SU-DHL-6 (cell line): ENCODE measurements around the gene GRN.
A peak's percentile ranks its signal among the peaks of the same experiment; 100 is the strongest.

Source experiments
- H2AFZ ChIP-seq: fragments of 200-600 bp; sonication (generic); 2 replicates; pipeline ENCODE4 v1.6.1; 2014; ENCODE audit warnings: low read depth, mild to moderate bottlenecking, moderate library complexity, mixed read lengths, antibody characterized with exemption, low read length; ENCODE audit not compliant: severe bottlenecking
- H3F3A ChIP-seq: fragments of 200-600 bp; shearing (Covaris generic); 2 replicates; pipeline ENCODE4 v1.6.0; 2016; ENCODE audit warnings: antibody characterized with exemption, mild to moderate bottlenecking; ENCODE audit not compliant: insufficient read depth
- H3K27ac ChIP-seq: fragments of 200-600 bp; sonication (generic); 2 replicates; pipeline ENCODE4 v1.5.1; 2016; ENCODE audit warnings: low read depth, mild to moderate bottlenecking, low read length, moderate library complexity, mixed read lengths
- H3K27me3 ChIP-seq: fragments of 200-600 bp; sonication (generic), shearing (Covaris generic); 2 replicates; pipeline ENCODE4 v1.6.0; 2014; ENCODE audit warnings: mild to moderate bottlenecking, low read length
- H3K36me3 ChIP-seq: fragments of 200-600 bp; sonication (generic); 2 replicates; pipeline ENCODE4 v1.6.1; 2014; ENCODE audit warnings: mild to moderate bottlenecking, low read length, mixed read lengths
- H3K4me2 ChIP-seq: fragments of 300-600, 200-600 bp; shearing (Covaris generic), sonication (generic); 2 replicates; pipeline ENCODE4 v1.6.0; 2014; ENCODE audit warnings: low read length, low read depth, mild to moderate bottlenecking; ENCODE audit not compliant: poor library complexity, severe bottlenecking
- H3K4me3 ChIP-seq: fragments of 200-600 bp; sonication (generic); 2 replicates; pipeline ENCODE4 v1.5.1; 2014; ENCODE audit warnings: antibody characterized with exemption, low read length, mild to moderate bottlenecking, mixed read lengths; ENCODE audit not compliant: insufficient read depth, poor library complexity, severe bottlenecking
- H3K79me2 ChIP-seq: fragments of 200-600 bp; sonication (generic); 2 replicates; pipeline ENCODE4 v1.6.1; 2014; ENCODE audit warnings: mild to moderate bottlenecking, low read length, moderate library complexity; ENCODE audit not compliant: insufficient read depth
- H3K9ac ChIP-seq: fragments of 200-600 bp; sonication (generic); 2 replicates; pipeline ENCODE4 v1.7.0; 2014; ENCODE audit warnings: mild to moderate bottlenecking, low read length
- H3K9me2 ChIP-seq: fragments of 200-600 bp; sonication (generic); replicated peaks from 2 replicates; pipeline ENCODE4 v1.6.1; 2014; ENCODE audit warnings: low read length; ENCODE audit not compliant: insufficient read depth
- H3K9me3 ChIP-seq: fragments of 200-600 bp; sonication (generic); 2 replicates; pipeline ENCODE4 v1.6.1; 2014; ENCODE audit warnings: low read length, mixed read lengths; ENCODE audit not compliant: insufficient read depth
- H4K20me1 ChIP-seq: fragments of 200-600 bp; sonication (generic); 2 replicates; pipeline ENCODE4 v1.6.1; 2014; ENCODE audit warnings: low read depth, mild to moderate bottlenecking, antibody characterized with exemption, low read length, moderate library complexity, mixed read lengths
- EZH2phosphoT487 ChIP-seq: fragments of 200-600 bp; sonication (generic), shearing (Covaris generic); conservative IDR thresholded peaks from 2 replicates; pipeline ENCODE4 v1.6.1; 2018; ENCODE audit warnings: mild to moderate bottlenecking, antibody characterized with exemption, low read length, moderate library complexity, mixed read lengths
- TF ChIP-seq, protein P1 (sequence below): fragments of 200-600 bp; sonication (generic); IDR thresholded peaks from one replicate; pipeline ENCODE4 v1.5.1; 2017; ENCODE audit warnings: antibody characterized with exemption, mild to moderate bottlenecking, low read length, moderate library complexity; ENCODE audit not compliant: insufficient read depth, poor library complexity, severe bottlenecking

The GRN gene

DNA sequence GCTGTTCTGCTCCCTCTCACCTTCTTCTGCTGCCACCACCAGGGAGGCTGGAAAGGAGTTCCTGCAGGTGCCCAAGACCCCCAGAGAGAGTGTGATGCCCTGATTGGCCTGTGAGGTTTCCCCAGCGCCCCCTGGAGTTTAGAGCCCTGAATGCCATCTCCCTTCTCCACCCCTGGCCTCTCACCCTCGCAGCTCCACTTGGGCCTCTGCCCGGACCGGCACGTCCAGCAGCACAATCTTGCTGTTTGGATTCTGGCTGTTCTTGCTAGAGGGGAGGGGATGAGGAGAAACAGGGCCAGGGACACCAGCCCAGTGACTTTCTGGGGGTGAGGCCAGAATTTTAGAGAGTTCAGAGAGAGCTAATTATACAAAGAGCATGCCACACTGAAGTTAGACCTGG is 31.0 kb downstream of the GRN start:
- Histone ChIP-seq H3K9ac (no peak overlapping the region), H3K27ac (no peak overlapping the region), H3K4me2 (no peak overlapping the region), H3K9me2 (no peaks in the 10 kb centered on the region), H3K36me3 (no peaks in the 10 kb centered on the region), H2AFZ (no peak overlapping the region), H4K20me1 (no peaks in the 10 kb centered on the region), H3K27me3 (no peaks in the 10 kb centered on the region), H3F3A (no peaks in the 10 kb centered on the region), H3K79me2 (no peaks in the 10 kb centered on the region), H3K4me3 (no peak overlapping the region), H3K9me3 (no peaks in the 10 kb centered on the region)
- no peak for TF ChIP-seq EZH2phosphoT487
- TF ChIP-seq, protein P1, sequence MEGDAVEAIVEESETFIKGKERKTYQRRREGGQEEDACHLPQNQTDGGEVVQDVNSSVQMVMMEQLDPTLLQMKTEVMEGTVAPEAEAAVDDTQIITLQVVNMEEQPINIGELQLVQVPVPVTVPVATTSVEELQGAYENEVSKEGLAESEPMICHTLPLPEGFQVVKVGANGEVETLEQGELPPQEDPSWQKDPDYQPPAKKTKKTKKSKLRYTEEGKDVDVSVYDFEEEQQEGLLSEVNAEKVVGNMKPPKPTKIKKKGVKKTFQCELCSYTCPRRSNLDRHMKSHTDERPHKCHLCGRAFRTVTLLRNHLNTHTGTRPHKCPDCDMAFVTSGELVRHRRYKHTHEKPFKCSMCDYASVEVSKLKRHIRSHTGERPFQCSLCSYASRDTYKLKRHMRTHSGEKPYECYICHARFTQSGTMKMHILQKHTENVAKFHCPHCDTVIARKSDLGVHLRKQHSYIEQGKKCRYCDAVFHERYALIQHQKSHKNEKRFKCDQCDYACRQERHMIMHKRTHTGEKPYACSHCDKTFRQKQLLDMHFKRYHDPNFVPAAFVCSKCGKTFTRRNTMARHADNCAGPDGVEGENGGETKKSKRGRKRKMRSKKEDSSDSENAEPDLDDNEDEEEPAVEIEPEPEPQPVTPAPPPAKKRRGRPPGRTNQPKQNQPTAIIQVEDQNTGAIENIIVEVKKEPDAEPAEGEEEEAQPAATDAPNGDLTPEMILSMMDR, result peak; percentile 34

DNA sequence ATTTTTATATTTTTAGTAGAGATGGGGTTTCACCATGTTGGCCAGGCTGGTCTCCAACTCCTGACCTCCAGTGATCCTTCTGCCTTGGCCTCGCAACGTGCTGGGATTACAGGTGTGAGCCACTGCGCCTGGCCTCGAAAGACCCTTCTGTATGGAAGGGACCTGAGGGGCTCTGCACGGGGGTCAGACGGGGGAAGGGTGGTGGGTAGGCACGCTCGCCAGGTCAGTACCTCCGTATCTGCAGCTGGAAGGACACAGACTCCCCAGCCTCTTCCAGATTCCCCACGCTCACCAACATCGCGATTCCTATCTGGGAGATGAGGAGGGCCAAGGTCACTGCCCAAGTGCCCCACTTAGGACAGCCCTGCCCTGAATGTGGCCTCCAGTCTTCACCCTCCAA is 31.7 kb downstream of the GRN start:
- Histone ChIP-seq H3K4me3 (no peak overlapping the region), H3K27ac (no peak overlapping the region), H3F3A (no peaks in the 10 kb centered on the region), H2AFZ (no peak overlapping the region), H3K9ac (no peak overlapping the region), H3K79me2 (no peaks in the 10 kb centered on the region), H3K27me3 (no peaks in the 10 kb centered on the region), H3K9me2 (no peaks in the 10 kb centered on the region), H4K20me1 (no peaks in the 10 kb centered on the region), H3K9me3 (no peaks in the 10 kb centered on the region), H3K4me2 (no peak overlapping the region), H3K36me3 (no peaks in the 10 kb centered on the region)
- TF ChIP-seq EZH2phosphoT487, result no peak
- TF ChIP-seq, protein P1, result no peak

DNA sequence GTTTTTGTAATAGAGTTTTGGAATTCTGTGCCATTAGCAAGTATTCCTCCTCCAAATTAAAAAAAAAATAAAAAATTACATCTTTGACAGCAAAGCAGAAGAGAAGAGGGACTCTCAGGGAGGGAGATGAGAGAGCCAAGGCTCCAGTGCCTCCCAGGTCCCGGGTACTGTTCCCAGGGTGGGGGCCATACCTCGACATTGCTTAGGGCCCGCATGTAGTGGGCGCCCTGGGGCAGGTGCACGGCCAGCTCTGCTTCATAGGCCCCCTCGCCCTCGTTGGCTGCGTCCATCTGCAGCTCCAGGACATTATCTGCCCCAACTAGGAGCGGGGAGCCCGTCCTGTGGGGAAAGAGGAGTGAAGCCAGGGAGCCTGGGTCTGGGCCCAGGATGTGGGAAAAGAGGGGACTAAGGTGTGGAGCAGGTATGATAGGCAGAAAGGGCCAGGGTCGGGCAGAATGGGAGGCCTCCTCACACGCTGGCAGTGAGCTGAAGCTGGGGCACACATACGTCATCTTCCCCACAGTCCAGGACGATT is 33.1 kb downstream of the GRN start:
- H2AFZ ChIP-seq, result no peak overlapping the region
- no peak overlapping the region for H3K27ac ChIP-seq
- H3K79me2 ChIP-seq, result no peaks in the 10 kb centered on the region
- H3K27me3 ChIP-seq, result no peaks in the 10 kb centered on the region
- no peak overlapping the region for H3K4me3 ChIP-seq
- no peak for TF ChIP-seq EZH2phosphoT487
- TF ChIP-seq, protein P1, result no peak
- no peak overlapping the region for H3K9ac ChIP-seq
- H3K9me3 ChIP-seq, result no peaks in the 10 kb centered on the region
- no peaks in the 10 kb centered on the region for H4K20me1 ChIP-seq
- H3F3A ChIP-seq, result no peaks in the 10 kb centered on the region
- no peaks in the 10 kb centered on the region for H3K36me3 ChIP-seq
- H3K4me2 ChIP-seq, result no peak overlapping the region
- no peaks in the 10 kb centered on the region for H3K9me2 ChIP-seq
